ENCODE results near the gene CRYGA.
"Not testable (repeated sequence)": the region's sequence is repeated elsewhere in the genome, so short reads cannot be mapped to it uniquely, and the experiment has no call there.

CRYGA gene

GRCh38 chr2:208127090-208127489 is 36.3 kb downstream of the CRYGA start:
- DNase-seq (ENCODE audit: low read depth) = no peak

GRCh38 chr2:208125251-208125650 is 38.1 kb downstream of the CRYGA start:
- DNase-seq (ENCODE audit: low read depth) = no peak

- DNase-seq (ENCODE audit: low read depth) = not testable (repeated sequence)
Measured at GRCh38 chr2:208124013-208124715, 39.2 kb downstream of the CRYGA start, which contains the start of gene CRYGD. CRYGD (minus strand) TSS chr2:208124524; CDS start chr2:208124473, 51 bp downstream.

GRCh38 chr2:208122248-208122647 is 41.1 kb downstream of the CRYGA start:
- no peak for DNase-seq (ENCODE audit: low read depth)

- no peak for DNase-seq (ENCODE audit: low read depth)
Measured at GRCh38 chr2:208118918-208119317, 44.5 kb downstream of the CRYGA start.

- DNase-seq (ENCODE audit: low read depth) = not testable (repeated sequence)
Measured at GRCh38 chr2:208117390-208117789, 46.0 kb downstream of the CRYGA start.

GRCh38 chr2:208112969-208113368 is 50.4 kb downstream of the CRYGA start:
- DNase-seq (ENCODE audit: low read depth) = no peak

- not testable (repeated sequence) for DNase-seq (ENCODE audit: low read depth)
Measured at GRCh38 chr2:208112273-208112745, 51.1 kb downstream of the CRYGA start.

Data from non-pigmented ciliary epithelial cell (primary cell).